ENCODE measurements around the gene PIGU.

The PIGU gene

GRCh38 chr20:34651200-34651599 is 25.7 kb downstream of the PIGU start:
- no peaks in the 10 kb centered on the region for H3K27me3 ChIP-seq (ENCODE audit: insufficient read depth, low read depth, severe bottlenecking)
- TF ChIP-seq, protein P1, sequence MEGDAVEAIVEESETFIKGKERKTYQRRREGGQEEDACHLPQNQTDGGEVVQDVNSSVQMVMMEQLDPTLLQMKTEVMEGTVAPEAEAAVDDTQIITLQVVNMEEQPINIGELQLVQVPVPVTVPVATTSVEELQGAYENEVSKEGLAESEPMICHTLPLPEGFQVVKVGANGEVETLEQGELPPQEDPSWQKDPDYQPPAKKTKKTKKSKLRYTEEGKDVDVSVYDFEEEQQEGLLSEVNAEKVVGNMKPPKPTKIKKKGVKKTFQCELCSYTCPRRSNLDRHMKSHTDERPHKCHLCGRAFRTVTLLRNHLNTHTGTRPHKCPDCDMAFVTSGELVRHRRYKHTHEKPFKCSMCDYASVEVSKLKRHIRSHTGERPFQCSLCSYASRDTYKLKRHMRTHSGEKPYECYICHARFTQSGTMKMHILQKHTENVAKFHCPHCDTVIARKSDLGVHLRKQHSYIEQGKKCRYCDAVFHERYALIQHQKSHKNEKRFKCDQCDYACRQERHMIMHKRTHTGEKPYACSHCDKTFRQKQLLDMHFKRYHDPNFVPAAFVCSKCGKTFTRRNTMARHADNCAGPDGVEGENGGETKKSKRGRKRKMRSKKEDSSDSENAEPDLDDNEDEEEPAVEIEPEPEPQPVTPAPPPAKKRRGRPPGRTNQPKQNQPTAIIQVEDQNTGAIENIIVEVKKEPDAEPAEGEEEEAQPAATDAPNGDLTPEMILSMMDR (IDR thresholded peaks at IDR 0.05; ENCODE audit: low read depth, low read length), result no peak
- H3K4me3 ChIP-seq (ENCODE audit: low read depth, low read length), result no peak overlapping the region

GRCh38 chr20:34647737-34648136 is 29.2 kb downstream of the PIGU start:
- peaks cover 8% of the 10 kb centered on the region; the same call in 1 of the 2 replicates for H3K36me3 ChIP-seq
- no peaks in the 10 kb centered on the region for H3K27me3 ChIP-seq (ENCODE audit: insufficient read depth, low read depth, severe bottlenecking)
- no peak overlapping the region for H3K27ac ChIP-seq
- DNase-seq, result no peak
- TF ChIP-seq, protein P1 (IDR thresholded peaks at IDR 0.05; ENCODE audit: low read depth, low read length), result no peak
- H3K4me3 ChIP-seq (ENCODE audit: low read depth, low read length), result no peak overlapping the region
- no peaks in the 10 kb centered on the region for H3K9me3 ChIP-seq (ENCODE audit: severe bottlenecking)

More at GRCh38 chr20:34651200-34651599, 25.7 kb downstream of the PIGU start:
- Histone ChIP-seq H3K36me3 (peaks cover 5% of the 10 kb centered on the region; the same call in 1 of the 2 replicates), H3K9me3 (ENCODE audit: severe bottlenecking) (no peaks in the 10 kb centered on the region), H3K27ac (no peak overlapping the region)
- no peak for DNase-seq

DNA sequence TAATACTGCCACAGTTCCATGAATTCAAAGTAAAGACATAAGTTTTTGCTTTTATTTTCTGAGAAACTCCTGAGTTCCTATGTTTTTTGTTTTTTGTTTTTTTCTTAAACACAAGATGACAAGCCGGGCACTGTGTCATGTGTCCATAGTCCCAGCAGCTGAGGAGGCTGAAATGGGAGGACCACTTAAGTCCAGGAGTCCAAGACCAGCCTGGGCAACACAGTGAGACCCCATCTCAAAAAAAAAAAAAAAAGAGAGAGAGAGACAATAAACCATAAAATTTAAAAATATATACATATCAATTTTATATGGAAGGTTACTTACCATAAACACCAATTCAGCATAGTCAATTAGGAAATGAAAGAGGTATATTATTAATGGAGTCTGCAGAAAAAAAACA is 31.9 kb downstream of the PIGU start:
- no peaks in the 10 kb centered on the region for H3K27me3 ChIP-seq (ENCODE audit: insufficient read depth, low read depth, severe bottlenecking)
- DNase-seq, result no peak
- H3K36me3 ChIP-seq, result peaks cover 4% of the 10 kb centered on the region; the same call in 1 of the 2 replicates
- no peaks in the 10 kb centered on the region for H3K9me3 ChIP-seq (ENCODE audit: severe bottlenecking)
- no peak overlapping the region for H3K27ac ChIP-seq
- TF ChIP-seq, protein P1 (IDR thresholded peaks at IDR 0.05; ENCODE audit: low read depth, low read length), result no peak
- H3K4me3 ChIP-seq (ENCODE audit: low read depth, low read length), result no peak overlapping the region

DNA sequence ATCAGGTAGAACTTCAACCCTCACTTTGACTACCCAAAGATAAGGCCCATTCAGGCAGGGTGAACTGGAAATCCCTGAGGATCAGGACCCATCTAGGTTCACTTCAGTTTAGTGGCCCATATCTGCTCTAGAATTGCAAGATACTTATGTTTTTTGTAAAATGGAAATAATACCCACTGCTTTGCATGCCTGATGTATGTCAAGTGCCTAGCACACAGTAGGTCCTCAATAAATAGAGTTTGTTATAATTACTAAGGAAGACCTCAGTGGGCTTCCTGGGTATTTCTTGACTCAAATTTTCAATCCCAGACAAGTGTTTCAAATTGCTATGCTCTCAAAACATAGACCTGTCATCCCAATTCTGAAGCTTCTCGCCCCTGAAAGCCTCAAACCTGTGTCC is 32.5 kb downstream of the PIGU start:
- Histone ChIP-seq H3K4me3 (ENCODE audit: low read depth, low read length) (no peak overlapping the region), H3K36me3 (peaks cover 4% of the 10 kb centered on the region; the same call in 1 of the 2 replicates), H3K27me3 (ENCODE audit: insufficient read depth, low read depth, severe bottlenecking) (no peaks in the 10 kb centered on the region), H3K27ac (no peak overlapping the region), H3K9me3 (ENCODE audit: severe bottlenecking) (no peaks in the 10 kb centered on the region)
- TF ChIP-seq, protein P1 (IDR thresholded peaks at IDR 0.05; ENCODE audit: low read depth, low read length), result no peak
- no peak for DNase-seq

DNA sequence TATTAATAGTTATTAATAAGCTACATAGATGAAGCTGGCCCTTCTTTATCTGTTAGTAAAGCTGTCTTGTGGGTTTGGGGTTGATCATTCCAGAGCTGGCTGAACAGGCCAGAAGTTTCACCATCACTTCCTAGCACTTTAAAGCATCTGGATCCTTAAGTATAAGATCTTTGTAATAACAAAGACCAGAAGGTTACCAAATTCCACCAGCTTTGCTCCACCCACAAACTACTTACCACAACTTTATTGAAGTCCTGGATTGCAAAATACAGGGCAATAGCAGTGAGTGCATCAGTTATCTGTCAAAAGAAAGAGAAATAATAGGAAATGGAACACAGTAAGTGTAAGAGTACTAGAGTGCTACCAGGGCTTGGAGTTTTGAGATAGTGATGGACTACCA is 33.0 kb downstream of the PIGU start:
- no peak for DNase-seq
- H3K27ac ChIP-seq, result no peak overlapping the region

More for the DNA sequence above, 33.0 kb downstream of the PIGU start:
- Histone ChIP-seq H3K9me3 (ENCODE audit: severe bottlenecking) (no peaks in the 10 kb centered on the region), H3K4me3 (ENCODE audit: low read depth, low read length) (no peak overlapping the region), H3K27me3 (ENCODE audit: insufficient read depth, low read depth, severe bottlenecking) (no peaks in the 10 kb centered on the region), H3K36me3 (peaks cover 4% of the 10 kb centered on the region; the same call in 1 of the 2 replicates)
- TF ChIP-seq, protein P1 (IDR thresholded peaks at IDR 0.05; ENCODE audit: low read depth, low read length), result no peak
